Measurements from ENCODE around the gene PEPD.
A peak's percentile ranks its signal among the peaks of the same experiment; 100 is the strongest.

DNA sequence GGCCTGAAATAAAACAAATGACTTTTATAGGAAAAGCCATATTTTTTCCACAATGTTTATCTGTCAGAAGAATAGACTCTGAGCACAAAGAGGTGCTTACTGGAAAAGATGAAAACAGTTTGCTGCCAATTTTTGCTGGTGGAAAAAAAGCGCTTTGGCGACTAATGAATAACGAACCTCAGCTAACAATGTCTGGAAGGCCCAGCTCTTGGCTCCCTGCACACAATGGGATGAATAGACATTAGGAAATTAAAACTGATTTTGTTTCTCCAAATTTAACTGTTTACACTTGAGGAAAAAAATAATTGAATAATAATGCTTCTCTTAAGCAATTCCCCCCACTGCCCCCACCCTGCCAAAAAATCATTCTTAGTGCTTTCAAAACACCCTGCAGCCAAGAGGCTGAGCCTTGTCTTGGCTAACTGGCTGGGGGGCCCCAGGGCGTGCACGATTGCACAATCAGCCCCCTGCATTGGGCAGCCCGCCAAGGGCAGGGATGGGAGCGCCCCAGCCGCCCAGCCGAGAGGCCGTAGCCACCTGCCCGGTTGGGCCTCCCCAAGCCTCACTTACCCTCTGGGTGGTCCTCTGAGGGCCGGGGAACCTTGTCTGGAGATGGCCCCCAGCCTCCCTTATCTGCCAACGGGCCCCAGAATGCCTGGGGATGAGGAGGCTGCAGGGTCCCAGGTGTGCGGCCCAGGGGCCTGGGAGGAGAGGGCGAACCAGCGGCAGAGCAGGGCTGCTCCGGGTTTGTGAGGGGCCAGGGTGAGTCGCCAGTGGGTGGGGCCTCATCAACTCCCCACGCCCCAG lies 131.3 kb downstream of the PEPD start:
- TF ChIP-seq, protein P1, sequence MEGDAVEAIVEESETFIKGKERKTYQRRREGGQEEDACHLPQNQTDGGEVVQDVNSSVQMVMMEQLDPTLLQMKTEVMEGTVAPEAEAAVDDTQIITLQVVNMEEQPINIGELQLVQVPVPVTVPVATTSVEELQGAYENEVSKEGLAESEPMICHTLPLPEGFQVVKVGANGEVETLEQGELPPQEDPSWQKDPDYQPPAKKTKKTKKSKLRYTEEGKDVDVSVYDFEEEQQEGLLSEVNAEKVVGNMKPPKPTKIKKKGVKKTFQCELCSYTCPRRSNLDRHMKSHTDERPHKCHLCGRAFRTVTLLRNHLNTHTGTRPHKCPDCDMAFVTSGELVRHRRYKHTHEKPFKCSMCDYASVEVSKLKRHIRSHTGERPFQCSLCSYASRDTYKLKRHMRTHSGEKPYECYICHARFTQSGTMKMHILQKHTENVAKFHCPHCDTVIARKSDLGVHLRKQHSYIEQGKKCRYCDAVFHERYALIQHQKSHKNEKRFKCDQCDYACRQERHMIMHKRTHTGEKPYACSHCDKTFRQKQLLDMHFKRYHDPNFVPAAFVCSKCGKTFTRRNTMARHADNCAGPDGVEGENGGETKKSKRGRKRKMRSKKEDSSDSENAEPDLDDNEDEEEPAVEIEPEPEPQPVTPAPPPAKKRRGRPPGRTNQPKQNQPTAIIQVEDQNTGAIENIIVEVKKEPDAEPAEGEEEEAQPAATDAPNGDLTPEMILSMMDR (conservative IDR thresholded peaks at IDR 0.05; ENCODE audit: low read depth, low read length), result no peak
- TF ChIP-seq RFX5 (IDR thresholded peaks at IDR 0.05; ENCODE audit: low read depth, low read length) (no peak), POLR2A (IDR thresholded peaks at IDR 0.05; ENCODE audit: low read depth, low read length) (no peak), MAZ (IDR thresholded peaks at IDR 0.05; ENCODE audit: borderline replicate concordance, low read depth, low read length) (no peak), RAD21 (IDR thresholded peaks at IDR 0.05; ENCODE audit: low read length) (no peak), BHLHE40 (IDR thresholded peaks at IDR 0.05; ENCODE audit: low read depth, low read length) (no peak), CEBPB (IDR thresholded peaks at IDR 0.05; ENCODE audit: low read depth, low read length) (peak; percentile 78)
- TF ChIP-seq, protein P2, sequence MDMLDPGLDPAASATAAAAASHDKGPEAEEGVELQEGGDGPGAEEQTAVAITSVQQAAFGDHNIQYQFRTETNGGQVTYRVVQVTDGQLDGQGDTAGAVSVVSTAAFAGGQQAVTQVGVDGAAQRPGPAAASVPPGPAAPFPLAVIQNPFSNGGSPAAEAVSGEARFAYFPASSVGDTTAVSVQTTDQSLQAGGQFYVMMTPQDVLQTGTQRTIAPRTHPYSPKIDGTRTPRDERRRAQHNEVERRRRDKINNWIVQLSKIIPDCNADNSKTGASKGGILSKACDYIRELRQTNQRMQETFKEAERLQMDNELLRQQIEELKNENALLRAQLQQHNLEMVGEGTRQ (IDR thresholded peaks at IDR 0.05; ENCODE audit: low read depth, low read length), result no peak
